Measurements from ENCODE around the gene ARID5B. TPM values are rescaled to one million over a fixed set of nuclear protein-coding genes. Genes with fewer than 3 reads are reported as not detected.

Gene ARID5B
- polyA plus RNA-seq, 3 donors = 1.00 to 2.5 (median 1.5) TPM

DNA sequence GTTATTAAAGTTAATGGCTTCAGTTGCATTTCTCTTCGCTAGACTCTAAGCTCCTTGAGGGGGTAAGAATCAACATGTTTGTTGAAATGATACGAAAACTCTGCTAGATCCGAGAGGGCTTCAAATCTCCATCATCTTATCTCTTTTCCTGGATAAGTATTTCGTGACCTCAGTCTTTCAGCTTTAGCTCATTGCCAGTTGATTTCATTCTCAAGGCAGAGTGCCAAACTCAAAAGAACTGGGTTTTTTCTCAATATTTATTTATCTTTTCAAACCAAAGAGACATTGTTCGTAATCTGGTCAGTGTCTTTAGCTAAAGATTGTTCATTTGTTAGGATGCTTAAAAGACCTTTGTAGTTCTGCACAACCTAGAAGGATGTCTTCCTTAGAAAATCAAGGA is 108.9 kb downstream of the ARID5B start:
- TF ChIP-seq, protein P1, sequence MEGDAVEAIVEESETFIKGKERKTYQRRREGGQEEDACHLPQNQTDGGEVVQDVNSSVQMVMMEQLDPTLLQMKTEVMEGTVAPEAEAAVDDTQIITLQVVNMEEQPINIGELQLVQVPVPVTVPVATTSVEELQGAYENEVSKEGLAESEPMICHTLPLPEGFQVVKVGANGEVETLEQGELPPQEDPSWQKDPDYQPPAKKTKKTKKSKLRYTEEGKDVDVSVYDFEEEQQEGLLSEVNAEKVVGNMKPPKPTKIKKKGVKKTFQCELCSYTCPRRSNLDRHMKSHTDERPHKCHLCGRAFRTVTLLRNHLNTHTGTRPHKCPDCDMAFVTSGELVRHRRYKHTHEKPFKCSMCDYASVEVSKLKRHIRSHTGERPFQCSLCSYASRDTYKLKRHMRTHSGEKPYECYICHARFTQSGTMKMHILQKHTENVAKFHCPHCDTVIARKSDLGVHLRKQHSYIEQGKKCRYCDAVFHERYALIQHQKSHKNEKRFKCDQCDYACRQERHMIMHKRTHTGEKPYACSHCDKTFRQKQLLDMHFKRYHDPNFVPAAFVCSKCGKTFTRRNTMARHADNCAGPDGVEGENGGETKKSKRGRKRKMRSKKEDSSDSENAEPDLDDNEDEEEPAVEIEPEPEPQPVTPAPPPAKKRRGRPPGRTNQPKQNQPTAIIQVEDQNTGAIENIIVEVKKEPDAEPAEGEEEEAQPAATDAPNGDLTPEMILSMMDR (IDR thresholded peaks at IDR 0.05) = no peak
- H2AFZ ChIP-seq (ENCODE audit: insufficient read depth, low read depth, low read length, poor library complexity, severe bottlenecking) = no peak overlapping the region
- no peaks in the 10 kb centered on the region for H3K36me3 ChIP-seq (replicated peaks in 1 of 2; ENCODE audit: control insufficient read depth in 1 of 2, insufficient read depth in 2 of 2, low read length in 2 of 2)
- no peaks in the 10 kb centered on the region for H3K79me2 ChIP-seq (ENCODE audit: insufficient read depth, low read length)
- Mint-ChIP-seq H3K36me3 (peaks cover 16 to 24% of the 10 kb centered on the region in 2 donors), H3K9me3 (peaks cover 0 to 2% (median 0%) of the 10 kb centered on the region in 7 donors), H3K27me3 (ENCODE audit: low read depth in 3 of 3) (no peaks in the 10 kb centered on the region), H3K4me1 (peaks cover 7% of the 10 kb centered on the region), H3K4me3 (no peak overlapping the region), H3K27ac (no peak overlapping the region)
- H3K4me2 ChIP-seq (replicated peaks; ENCODE audit: extremely low read depth, low read length, poor library complexity, severe bottlenecking) = no peak overlapping the region
- no peaks in the 10 kb centered on the region for H3K9me3 ChIP-seq (replicated peaks in 1 of 2; ENCODE audit: control insufficient read depth in 1 of 2, insufficient read depth in 1 of 2, low read length in 2 of 2)
- no peak for DNase-seq
- no peaks in the 10 kb centered on the region for H3K27me3 ChIP-seq (ENCODE audit: control insufficient read depth in 2 of 2, insufficient read depth in 2 of 2, low read length in 2 of 2)
- WGBS (ENCODE audit: insufficient coverage) = 100% methylated on average over 2 of the region's 5 CpGs
- H3K9ac ChIP-seq (ENCODE audit: insufficient read depth, low read length, poor library complexity, severe bottlenecking) = no peak overlapping the region
- H3K27ac ChIP-seq (ENCODE audit: low read depth in 1 of 2, low read length in 2 of 2) = no peak overlapping the region
- intact Hi-C loops (cut with micrococcal nuclease) = no loop called here
- H4K20me1 ChIP-seq (ENCODE audit: insufficient read depth, low read length) = no peaks in the 10 kb centered on the region
- no peak overlapping the region for H3K4me3 ChIP-seq (replicated peaks in 1 of 3; ENCODE audit: low read depth in 2 of 3, low read length in 3 of 3)
- no peaks in the 10 kb centered on the region for H3K4me1 ChIP-seq (ENCODE audit: control insufficient read depth in 1 of 2, insufficient read depth in 2 of 2, low read length in 2 of 2)

DNA sequence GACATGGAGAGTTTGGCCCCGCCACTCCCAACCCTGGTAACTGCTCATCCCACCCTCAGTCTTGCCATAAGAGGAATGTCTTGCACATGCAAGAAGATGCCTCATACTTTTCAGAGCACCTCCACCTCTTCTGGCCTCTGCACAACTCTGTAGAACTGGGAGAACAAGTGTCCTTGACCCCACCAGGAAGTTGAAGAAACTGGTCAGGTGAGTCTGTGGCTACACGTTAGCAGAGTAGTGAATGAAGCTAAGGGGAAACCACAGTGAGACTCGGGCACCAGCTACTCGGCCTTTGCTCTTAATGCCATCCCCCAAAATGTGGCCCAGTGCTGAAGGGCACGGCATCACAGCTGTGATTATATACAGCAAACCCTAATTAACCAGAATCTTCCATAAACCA is 110.1 kb downstream of the ARID5B start:
- no peaks in the 10 kb centered on the region for H3K79me2 ChIP-seq (ENCODE audit: insufficient read depth, low read length)
- H3K4me3 ChIP-seq (replicated peaks in 1 of 3; ENCODE audit: low read depth in 2 of 3, low read length in 3 of 3) = no peak overlapping the region
- no peaks in the 10 kb centered on the region for H3K9me3 ChIP-seq (replicated peaks in 1 of 2; ENCODE audit: control insufficient read depth in 1 of 2, insufficient read depth in 1 of 2, low read length in 2 of 2)
- peaks cover 3 to 7% of the 10 kb centered on the region in 2 donors for H3K4me1 ChIP-seq (ENCODE audit: control insufficient read depth in 1 of 2, insufficient read depth in 2 of 2, low read length in 2 of 2)
- H3K9me3 Mint-ChIP-seq = peaks cover 0 to 2% (median 0%) of the 10 kb centered on the region in 7 donors
- no peak overlapping the region for H3K9ac ChIP-seq (ENCODE audit: insufficient read depth, low read length, poor library complexity, severe bottlenecking)
- no peak overlapping the region for H3K4me2 ChIP-seq (replicated peaks; ENCODE audit: extremely low read depth, low read length, poor library complexity, severe bottlenecking)
- intact Hi-C loops (cut with micrococcal nuclease) = no loop called here
- TF ChIP-seq, protein P1 (IDR thresholded peaks at IDR 0.05) = no peak
- H3K36me3 Mint-ChIP-seq = peaks cover 7 to 14% of the 10 kb centered on the region in 2 donors
- no peaks in the 10 kb centered on the region for H3K27me3 Mint-ChIP-seq (ENCODE audit: low read depth in 3 of 3)
- H4K20me1 ChIP-seq (ENCODE audit: insufficient read depth, low read length) = no peaks in the 10 kb centered on the region
- no peaks in the 10 kb centered on the region for H3K27me3 ChIP-seq (ENCODE audit: control insufficient read depth in 2 of 2, insufficient read depth in 2 of 2, low read length in 2 of 2)
- H3K4me3 Mint-ChIP-seq = no peak overlapping the region
- H2AFZ ChIP-seq (ENCODE audit: insufficient read depth, low read depth, low read length, poor library complexity, severe bottlenecking) = no peak overlapping the region
- DNase-seq = no peak
- peaks cover 10% of the 10 kb centered on the region for H3K4me1 Mint-ChIP-seq
- H3K27ac Mint-ChIP-seq = peak overlapping the region in 1 of 7 donors; percentile 61
- WGBS (ENCODE audit: insufficient coverage) = no CpG with 5 or more reads among the region's 5 CpGs
- no peak overlapping the region for H3K27ac ChIP-seq (ENCODE audit: low read depth in 1 of 2, low read length in 2 of 2)
- H3K36me3 ChIP-seq (replicated peaks in 1 of 2; ENCODE audit: control insufficient read depth in 1 of 2, insufficient read depth in 2 of 2, low read length in 2 of 2) = no peaks in the 10 kb centered on the region
